ENCODE measurements around the gene MFSD2B.
"Not testable (repeated sequence)": the region's sequence is repeated elsewhere in the genome, so short reads cannot be mapped to it uniquely, and the experiment has no call there.

MFSD2B gene

GRCh38 chr2:24018241-24018640 is 8.4 kb downstream of the MFSD2B start:
- no peak for DNase-seq (ENCODE audit: low read depth in 2 of 2)

DNA sequence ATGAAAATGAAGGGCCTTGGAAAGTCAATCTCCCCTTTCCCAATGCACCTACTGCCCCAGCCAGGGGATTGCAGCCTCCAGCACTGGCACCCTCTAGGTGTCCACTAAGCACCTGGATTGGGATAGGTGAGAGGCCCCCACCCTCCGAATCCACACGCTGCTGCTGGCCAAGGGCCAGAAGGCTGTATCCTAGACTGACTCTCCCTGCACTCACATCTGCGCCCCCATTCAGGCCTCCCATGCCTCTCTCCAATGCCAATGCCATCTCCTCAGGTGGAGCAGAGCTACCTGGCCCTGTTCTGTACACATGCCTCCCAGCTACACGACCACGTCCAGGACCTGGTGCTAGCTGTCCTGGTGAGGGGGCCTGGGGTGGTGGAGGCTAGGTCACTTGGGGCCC is 9.8 kb downstream of the MFSD2B start:
- no peak for DNase-seq (ENCODE audit: low read depth in 2 of 2)

DNA sequence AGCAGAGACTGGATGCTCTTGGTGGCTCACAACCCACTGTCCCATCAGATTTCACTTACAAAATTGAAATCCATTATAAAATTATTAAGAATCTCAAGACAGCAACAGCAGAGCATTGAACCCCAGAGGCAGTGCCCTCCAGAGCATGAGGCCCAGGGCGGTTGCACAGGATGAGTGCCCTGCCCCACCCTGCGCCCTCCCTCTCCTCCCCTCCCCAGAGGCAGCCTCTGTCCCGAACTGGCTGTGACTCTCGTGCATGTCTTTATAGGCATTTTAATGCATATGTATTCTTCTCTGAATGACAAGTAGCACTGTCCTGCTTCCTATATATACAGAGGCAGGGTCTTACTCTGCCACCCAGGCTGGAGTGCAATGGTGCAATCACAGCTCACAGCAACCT is 10.4 kb downstream of the MFSD2B start:
- no peak for DNase-seq (ENCODE audit: low read depth in 2 of 2)

DNA sequence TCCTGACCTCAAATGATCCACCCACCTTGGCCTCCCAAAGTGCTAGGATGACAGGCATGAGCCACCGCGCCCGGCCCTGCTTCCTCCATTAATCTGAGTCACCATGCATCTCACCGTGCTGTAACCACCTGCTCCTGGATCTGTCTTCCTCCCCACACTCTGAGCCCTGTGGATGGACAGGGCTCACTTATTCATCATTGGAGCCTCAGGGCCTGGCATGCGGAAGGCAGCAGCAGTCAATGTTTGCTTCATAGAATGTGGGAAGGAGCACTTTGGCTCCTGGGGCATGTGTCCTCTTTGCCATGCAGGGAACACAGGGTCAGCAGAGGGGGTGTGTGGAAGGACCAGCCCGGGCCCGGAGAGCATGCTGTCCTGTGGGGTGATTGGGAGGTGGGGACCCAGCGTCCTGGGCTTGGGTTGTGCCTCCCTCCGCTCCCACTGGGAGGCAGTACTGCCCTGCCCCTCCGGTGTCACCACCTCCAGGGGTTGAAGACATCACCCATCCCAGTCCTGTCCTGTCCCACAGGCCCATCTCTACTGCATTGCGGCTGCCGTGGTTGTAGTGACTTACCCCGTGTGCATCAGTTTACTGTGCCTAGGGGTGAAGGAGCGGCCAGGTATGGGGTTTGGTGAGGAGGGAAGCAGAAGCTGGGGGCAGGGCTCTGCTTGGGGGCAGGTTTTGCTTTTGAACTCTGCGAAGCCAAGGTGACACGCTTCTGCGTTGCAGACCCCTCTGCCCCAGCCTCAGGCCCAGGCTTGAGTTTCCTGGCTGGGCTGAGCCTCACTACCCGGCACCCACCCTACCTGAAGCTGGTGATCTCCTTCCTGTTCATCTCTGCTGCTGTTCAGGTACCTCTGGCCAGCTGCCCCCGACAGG is 11.5 kb downstream of the MFSD2B start:
- DNase-seq (ENCODE audit: low read depth in 2 of 2) = no peak

DNA sequence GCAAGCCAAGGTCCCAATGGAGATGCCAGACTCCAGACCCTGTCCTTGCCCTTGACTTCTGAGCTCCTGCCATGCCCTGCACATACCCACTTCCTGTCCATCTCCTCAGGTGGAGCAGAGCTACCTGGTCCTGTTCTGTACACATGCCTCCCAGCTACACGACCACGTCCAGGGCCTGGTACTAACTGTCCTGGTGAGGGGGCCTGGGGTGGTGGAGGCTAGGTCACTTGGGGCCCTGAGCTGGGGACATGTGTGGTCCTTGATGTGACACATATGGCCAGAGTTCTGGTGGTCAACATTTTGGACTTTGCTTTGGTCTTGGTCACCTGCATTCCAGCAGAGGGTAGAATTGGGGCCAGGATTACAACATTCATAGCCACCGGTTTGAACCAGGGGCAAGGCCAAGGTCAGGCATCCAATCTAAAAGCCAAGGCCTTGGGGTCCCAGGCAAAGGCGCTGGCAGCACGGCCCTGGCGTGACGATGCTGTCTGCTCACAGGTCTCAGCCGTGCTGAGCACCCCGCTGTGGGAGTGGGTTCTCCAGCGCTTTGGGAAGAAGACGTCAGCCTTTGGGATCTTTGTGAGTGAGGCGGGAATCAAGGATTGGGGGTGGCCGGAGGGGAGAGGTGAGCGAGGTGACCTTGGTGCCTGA is 12.6 kb downstream of the MFSD2B start:
- no peak for DNase-seq (ENCODE audit: low read depth in 2 of 2)

- DNase-seq (ENCODE audit: low read depth in 2 of 2) = no peak
Observed at GRCh38 chr2:24022975-24023575, 13.2 kb downstream of the MFSD2B start.

DNA sequence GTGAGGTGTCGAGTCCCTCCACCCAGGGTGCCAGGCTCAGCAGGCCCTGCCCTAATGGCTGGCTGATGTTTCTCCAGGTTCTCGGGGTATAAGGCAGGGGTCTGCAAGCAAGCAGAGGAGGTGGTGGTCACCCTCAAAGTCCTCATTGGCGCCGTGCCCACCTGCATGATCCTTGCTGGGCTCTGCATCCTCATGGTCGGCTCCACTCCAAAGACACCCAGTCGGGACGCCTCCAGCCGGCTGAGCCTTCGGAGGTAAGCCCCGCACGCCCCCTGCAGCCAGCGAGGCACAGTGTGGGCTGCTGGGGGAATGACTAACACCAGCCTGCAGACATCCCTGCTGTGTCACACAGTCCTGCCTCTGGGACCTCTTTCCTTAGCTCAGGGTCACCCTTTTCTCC is 14.1 kb downstream of the MFSD2B start:
- no peak for DNase-seq (ENCODE audit: low read depth in 2 of 2)

- no peak for DNase-seq (ENCODE audit: low read depth in 2 of 2)
Observed at GRCh38 chr2:24024996-24025663, 15.2 kb downstream of the MFSD2B start.

DNA sequence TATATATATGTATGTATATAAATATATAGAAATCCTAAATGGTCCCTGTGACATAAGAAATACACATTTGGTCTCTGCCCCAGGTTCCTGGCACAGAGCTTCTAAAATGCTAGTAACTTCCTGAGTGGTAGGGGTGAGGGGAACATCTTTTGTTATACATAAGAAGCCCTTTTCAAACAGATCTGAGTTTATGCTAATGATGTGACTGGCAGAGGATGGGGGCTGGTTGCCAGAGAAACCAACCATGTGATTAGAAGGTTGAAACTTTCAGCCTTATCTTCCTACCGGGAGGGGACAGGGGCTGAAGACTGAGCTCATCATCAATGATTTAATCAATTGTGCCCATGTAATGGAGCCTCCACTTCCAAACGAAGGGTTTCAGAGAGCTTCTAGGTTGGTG is 16.3 kb downstream of the MFSD2B start:
- no peak for DNase-seq (ENCODE audit: low read depth in 2 of 2)

DNA sequence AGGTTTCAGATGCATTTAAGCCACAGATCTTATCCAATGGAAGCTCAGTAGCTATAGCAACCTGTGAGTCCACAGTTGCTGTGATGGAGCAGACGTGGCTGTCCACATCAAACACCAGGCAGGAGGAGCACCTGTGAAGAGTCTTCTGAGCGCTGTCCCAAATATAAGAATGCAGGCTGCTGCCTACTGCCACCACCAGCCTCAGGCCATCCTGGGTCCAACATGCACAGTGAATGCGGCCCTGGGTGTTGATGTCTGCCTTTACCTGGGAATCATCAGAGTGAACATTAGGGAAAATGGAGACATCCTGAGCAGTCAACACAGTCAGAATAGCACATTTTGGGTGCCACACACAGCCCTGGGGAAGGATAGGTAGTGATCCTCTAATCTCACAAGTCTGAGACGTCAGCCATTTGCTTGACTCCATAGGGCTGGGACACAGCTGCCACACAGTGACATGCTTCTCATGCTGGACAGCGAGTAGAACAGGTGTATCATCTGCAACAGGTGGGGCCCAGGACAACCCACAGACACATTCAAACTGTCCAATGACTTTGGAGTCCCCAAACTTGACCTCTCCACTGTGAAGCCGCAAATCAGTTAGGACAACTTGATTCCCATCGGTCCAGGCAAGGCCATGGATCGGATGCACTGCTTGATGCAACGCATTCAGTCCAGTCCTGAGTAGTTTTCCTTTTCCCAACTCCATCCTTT is 29.1 kb downstream of the MFSD2B start:
- no peak for DNase-seq (ENCODE audit: low read depth in 2 of 2)

- no peak for DNase-seq (ENCODE audit: low read depth in 2 of 2)
Observed at GRCh38 chr2:24040511-24040910, 30.6 kb downstream of the MFSD2B start.

- not testable (repeated sequence) for DNase-seq (ENCODE audit: low read depth in 2 of 2)
Observed at GRCh38 chr2:24043133-24043532, 33.2 kb downstream of the MFSD2B start.

DNA sequence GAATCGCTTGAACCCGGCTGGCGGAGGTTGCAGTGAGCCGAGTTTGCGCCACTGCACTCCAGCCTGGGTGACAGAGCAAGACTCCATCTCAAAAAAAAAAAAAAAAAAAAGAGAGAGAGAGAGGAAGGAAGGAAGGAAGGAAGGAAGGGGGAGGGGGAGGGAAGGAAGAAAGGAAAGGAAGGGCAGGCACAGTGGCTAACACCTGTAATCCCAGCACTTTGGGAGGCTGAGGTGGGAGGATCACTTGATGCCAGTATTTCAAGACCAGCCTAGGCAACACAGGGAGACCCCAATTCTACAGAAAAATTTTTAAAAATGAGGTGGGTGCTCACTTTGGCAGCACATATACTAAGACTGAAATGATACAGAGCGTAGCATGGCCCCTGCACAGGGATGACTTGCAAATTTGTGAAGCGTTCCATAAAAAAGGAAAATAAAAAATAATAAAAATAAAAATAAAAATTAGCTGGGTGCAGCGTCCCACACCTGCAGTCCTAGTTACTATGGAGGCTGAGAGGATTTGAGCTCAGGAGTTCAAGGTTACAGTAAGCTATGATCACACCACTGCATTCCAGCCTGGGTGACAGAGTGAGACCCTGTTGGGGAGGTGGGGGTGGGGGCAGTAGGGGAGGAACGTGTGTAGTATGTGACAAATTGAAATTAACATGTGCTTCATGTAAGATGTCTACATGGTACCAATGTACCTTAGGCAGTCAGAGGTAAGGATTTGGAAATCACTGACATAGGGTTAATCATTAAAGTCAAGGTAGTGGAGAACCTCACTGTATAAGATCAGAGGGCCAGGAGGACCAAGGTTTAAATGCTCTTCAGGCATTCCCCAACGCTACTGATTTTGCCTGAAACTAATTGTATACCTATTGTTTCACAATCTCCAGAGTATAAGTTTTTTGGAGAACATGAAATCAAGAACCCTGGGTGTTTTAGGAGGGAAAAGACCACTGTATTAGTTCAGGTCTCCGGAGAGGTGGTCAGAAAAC is 35.9 kb downstream of the MFSD2B start:
- no peak for DNase-seq (ENCODE audit: low read depth in 2 of 2)

DNA sequence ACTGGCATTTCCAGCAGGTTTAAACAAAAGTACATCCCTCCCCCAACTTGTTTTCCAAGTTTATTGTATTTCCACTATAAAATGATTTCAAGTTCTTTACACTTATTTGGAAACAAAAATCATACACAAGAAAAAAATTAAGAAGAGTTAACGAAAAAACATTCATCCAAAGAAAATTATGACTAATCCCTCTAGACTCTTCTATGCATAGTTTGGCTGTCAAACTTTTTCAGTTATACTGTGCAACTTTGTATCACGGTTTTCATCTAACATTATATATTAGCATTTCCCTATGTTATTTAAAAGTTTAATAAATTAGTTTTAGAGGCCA is 36.7 kb downstream of the MFSD2B start:
- no peak for DNase-seq (ENCODE audit: low read depth in 2 of 2)

DNA sequence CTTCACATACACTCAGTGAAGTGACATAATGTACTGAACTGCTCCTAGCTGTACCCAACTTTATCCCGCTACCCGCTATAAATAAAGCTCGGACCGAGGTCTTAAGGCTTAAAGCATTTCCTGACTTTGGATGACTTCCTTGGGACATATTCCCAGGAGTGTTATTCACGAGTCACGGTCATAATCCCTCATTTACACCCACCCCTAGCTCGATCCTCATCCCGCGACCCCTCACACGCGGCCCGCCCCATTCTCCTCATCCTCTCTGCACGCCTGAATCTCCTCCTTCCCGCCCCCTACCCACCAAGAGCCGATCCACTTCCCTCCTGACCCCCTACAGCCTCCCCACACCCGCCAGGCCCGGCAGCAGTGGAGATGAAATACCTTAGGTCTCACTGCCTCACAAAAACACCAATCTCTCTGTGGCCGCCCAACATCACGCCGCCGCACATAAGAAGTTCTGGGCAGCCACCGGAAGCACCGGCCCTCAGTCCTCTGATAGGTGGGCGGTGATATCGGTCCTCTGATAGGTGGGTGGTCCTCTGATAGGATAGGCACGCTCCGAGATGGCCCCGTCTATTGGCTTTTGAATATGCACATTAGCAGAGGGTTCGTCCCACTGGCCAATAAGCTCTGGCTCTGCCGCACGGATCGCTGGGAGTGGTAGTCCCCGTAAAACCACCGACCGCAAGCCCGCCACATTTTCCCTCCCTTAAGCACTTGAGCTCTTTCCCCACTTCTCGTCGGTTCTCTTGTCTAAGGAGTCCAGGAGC is 37.2 kb downstream of the MFSD2B start, which contains the start of gene WDCP:
Gene WDCP (minus strand): TSS at position 462 of the 773 bp plus-strand sequence. CDS start 7,897 bp downstream, outside the sequence.
- DNase-seq (ENCODE audit: low read depth in 2 of 2) = peak; percentile 86 to 94

DNA sequence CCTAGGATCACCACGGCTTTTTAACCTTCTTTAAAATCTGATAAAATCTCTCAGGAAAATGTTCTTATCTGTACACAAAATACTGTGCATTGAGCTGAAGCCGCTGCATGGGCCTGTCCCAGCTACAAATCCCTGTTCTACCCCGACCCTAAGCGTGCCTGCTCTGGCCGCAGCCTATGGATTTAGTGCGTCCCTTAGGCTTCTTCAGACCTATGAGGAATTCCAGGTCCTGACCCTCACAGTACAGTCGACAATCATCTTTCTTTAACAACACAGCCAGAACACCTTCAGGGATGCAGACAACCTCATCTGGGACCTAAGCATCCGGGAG is 37.8 kb downstream of the MFSD2B start:
- no peak for DNase-seq (ENCODE audit: low read depth in 2 of 2)

DNA sequence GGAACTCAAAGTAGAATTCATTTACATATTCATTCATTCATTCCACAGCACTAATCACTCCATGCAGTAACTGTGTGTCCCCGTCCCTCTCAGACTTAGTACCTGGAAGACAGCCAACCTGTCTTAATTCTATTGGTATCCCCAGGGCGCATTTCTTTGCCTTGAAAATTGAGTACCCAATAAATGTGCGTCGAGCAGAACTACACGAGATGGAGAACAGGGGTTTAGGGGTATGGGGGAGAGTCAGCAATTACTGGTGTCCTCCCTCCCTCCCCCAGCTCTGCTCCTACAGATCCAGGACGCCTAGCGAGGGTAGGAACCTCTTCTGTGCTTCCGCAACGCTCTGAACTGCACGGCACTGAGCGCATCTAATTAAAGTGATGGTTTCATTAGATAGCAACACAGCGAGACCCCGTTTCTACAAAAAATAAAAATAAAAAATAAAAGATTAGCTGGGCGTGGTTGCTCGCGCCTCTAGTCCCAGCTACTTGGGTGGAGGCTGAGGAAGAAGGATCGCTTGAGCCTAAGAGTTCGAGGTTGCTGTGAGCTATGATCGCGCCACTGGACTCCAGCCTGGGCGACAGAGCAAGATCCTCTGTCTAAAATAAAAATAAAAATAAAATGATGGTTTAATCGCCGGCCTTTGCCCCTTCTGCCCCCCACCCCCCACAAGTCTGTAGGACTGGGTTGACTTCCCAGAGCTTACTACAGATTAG is 39.0 kb downstream of the MFSD2B start:
- no peak for DNase-seq (ENCODE audit: low read depth in 2 of 2)

DNA sequence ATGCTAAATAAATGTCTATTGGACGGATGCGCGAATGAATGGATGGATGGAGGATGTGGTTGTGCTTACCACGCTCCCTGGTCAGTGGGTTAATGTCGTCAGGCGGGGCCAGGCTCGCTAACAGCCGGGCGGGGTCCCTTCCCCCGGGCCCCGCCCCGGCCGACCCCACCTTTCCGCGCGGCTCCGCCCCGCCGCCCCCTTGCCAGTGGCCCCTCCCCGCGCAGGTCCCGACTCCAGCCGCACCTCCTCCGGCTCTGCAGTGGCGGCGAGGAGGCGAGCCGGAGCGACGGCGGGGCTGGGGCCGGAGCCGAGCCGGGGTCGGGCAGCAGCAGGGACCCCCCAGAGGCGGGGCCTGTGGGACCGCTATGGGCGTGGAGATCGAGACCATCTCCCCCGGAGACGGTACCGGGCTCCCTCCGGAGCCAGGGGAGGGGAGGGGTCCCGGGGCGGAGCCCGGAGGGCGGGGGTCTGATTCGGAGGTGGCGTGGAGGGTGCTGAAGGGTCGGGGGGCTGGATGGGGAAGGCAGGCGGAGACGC is 39.7 kb downstream of the MFSD2B start, which contains the start of gene FKBP1B:
Gene FKBP1B (plus strand): TSS at position 257 of the 537 bp plus-strand sequence. CDS start 109 bp downstream, at position 366.
- peak in 1 of 2 donors; percentile 30 for DNase-seq (ENCODE audit: low read depth in 2 of 2)
